Uterus (tissue), 2 donors: ENCODE data around the gene BRPF3.

Experiments used
- POLR2A ChIP-seq, 2 donors: fragments of 450-650 bp; IDR thresholded peaks; one replicate each; pipeline ENCODE4 v1.6.1; 2016; ENCODE audit warnings: antibody characterized with exemption in 2 of 2, mild to moderate bottlenecking in 1 of 2, moderate library complexity in 1 of 2
- TF ChIP-seq, protein P1 (sequence below), 4 experiments: fragments of 200-600 bp in 2 of 4; fragments of 450-650 bp in 2 of 4; sonication (generic) in 2 of 4; IDR thresholded peaks; one replicate each; pipeline ENCODE4 v1.5.1; 2016 to 2019; ENCODE audit warnings: antibody characterized with exemption in 4 of 4, mild to moderate bottlenecking in 2 of 4, moderate library complexity in 1 of 4

DNA sequence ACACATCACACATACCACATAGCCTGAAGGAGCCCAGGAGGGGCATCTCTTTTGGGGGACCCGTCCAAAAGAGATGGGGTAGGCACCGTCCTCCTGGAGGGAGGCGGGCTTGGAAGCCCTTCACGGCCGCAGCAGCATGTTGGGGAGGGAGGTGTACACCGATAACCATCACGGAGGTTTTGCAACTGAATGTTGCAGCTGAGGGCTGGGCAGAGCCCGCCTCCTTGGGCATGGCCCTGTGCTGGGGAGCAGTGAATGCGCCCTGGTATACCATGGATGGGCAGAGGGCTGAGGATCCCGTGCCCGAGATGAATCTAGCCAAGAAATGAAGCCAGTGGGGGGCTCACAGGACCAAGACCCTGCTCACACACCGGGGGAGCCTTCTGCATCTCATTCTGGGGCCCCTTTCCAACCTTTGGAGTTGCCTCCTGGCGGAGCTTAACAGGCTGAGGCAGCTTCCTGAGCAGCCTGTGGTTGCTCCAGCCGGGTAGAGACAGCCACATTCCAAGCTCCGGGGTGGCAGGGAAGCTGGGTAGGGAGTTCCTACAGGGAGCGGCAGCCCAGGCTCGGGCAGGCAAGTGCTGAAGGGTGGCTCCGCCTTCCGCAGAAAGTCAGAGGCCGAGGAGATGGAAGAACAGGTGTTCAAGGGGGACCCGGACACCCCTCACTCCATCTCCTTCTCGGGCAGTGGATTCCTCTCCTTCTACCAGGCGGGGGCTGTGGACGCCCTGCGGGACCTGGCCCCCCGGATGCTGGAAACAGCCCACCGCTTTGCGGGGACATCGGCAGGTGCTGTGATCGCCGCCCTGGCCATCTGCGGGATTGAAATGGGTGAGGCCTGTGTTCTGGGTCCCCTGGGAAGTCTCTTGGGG lies 73.5 kb downstream of the BRPF3 start, which contains the start of gene PNPLA1:
- TF ChIP-seq, protein P1, sequence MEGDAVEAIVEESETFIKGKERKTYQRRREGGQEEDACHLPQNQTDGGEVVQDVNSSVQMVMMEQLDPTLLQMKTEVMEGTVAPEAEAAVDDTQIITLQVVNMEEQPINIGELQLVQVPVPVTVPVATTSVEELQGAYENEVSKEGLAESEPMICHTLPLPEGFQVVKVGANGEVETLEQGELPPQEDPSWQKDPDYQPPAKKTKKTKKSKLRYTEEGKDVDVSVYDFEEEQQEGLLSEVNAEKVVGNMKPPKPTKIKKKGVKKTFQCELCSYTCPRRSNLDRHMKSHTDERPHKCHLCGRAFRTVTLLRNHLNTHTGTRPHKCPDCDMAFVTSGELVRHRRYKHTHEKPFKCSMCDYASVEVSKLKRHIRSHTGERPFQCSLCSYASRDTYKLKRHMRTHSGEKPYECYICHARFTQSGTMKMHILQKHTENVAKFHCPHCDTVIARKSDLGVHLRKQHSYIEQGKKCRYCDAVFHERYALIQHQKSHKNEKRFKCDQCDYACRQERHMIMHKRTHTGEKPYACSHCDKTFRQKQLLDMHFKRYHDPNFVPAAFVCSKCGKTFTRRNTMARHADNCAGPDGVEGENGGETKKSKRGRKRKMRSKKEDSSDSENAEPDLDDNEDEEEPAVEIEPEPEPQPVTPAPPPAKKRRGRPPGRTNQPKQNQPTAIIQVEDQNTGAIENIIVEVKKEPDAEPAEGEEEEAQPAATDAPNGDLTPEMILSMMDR (IDR thresholded peaks at IDR 0.05), result no peak
- no peak for TF ChIP-seq POLR2A (IDR thresholded peaks at IDR 0.05)
